GM12875 (cell line): Measurements from ENCODE around the gene PHF12.

Source experiments
- H3K4me3 ChIP-seq: one replicate; pipeline ENCODE4 v1.5.1; 2011; ENCODE audit warnings: low read depth, low read length, control low read depth
- TF ChIP-seq, protein P1 (sequence below): IDR thresholded peaks from 2 replicates; pipeline ENCODE4 v1.5.1; 2011; ENCODE audit warnings: low read depth, mild to moderate bottlenecking, control low read depth, inconsistent platforms, low read length, moderate library complexity, borderline replicate concordance; ENCODE audit not compliant: insufficient read depth

PHF12 gene

DNA sequence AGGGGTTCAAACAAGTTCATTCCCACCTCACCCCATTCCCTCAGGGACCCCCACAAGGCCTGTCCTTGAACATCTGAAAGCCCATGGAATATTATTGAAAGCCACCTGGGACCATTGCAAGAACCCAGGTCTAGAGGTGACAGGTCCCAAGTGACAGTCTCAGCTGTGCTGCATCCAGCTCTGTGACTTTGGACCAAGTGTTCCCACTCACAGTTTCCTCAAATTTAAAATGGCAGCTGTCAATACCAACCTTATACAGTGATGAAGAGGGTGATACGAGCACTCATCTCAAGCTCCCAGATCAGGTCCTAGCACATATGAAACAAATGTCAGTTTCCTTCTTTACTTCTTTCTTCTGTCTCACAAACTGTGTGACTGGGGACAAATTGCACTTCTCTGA is 87.4 kb downstream of the PHF12 start:
- TF ChIP-seq, protein P1, sequence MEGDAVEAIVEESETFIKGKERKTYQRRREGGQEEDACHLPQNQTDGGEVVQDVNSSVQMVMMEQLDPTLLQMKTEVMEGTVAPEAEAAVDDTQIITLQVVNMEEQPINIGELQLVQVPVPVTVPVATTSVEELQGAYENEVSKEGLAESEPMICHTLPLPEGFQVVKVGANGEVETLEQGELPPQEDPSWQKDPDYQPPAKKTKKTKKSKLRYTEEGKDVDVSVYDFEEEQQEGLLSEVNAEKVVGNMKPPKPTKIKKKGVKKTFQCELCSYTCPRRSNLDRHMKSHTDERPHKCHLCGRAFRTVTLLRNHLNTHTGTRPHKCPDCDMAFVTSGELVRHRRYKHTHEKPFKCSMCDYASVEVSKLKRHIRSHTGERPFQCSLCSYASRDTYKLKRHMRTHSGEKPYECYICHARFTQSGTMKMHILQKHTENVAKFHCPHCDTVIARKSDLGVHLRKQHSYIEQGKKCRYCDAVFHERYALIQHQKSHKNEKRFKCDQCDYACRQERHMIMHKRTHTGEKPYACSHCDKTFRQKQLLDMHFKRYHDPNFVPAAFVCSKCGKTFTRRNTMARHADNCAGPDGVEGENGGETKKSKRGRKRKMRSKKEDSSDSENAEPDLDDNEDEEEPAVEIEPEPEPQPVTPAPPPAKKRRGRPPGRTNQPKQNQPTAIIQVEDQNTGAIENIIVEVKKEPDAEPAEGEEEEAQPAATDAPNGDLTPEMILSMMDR = no peak
- no peak overlapping the region for H3K4me3 ChIP-seq

DNA sequence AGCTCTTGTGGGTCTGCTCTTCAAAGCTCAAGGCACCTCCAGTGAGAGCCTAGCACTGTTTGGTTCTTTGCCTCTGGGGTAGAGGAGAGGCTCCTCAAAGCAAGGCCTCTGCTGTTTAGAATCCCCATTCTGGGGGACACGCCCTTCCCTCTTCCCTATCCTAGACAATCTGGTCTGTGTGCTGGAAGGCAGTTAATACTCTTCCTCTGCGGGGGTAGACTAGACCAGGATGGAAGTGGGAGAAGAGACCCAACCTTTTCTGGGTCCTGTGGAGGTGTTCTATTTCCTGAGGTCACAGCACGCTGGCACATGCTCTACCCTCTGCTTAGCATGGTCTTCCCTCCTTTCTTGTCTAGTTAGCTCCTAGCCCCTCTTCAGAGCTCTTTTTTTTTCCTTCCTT is 88.8 kb downstream of the PHF12 start:
- TF ChIP-seq, protein P1 = no peak
- no peak overlapping the region for H3K4me3 ChIP-seq

- no peak overlapping the region for H3K4me3 ChIP-seq
Observed at GRCh38 chr17:28861393-28862203, 89.7 kb downstream of the PHF12 start.

DNA sequence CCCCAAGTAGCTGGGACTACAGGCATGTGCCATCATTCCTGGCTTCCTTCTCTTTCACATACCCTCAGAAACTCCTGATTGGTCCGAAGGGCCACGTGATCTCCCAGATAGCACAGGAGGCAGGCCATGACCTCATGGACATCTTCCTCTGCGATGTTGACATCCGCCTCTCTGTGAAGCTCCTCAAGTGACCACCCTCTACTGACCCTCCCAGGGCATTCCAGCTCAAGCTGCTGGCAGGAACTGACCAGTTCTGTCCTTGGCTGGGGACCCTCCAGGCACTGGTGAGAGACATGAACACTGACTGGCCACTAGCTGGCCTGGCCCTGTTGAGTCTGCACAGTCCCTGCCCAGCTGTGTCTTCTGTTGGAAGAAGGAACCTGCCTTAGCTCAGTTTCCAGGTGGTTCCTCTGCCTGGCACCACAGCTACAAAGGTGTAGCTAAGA is 90.9 kb downstream of the PHF12 start:
- H3K4me3 ChIP-seq = no peak overlapping the region
- TF ChIP-seq, protein P1 = no peak

More at GRCh38 chr17:28861393-28862203, 89.7 kb downstream of the PHF12 start:
- TF ChIP-seq, protein P1 = no peak

DNA sequence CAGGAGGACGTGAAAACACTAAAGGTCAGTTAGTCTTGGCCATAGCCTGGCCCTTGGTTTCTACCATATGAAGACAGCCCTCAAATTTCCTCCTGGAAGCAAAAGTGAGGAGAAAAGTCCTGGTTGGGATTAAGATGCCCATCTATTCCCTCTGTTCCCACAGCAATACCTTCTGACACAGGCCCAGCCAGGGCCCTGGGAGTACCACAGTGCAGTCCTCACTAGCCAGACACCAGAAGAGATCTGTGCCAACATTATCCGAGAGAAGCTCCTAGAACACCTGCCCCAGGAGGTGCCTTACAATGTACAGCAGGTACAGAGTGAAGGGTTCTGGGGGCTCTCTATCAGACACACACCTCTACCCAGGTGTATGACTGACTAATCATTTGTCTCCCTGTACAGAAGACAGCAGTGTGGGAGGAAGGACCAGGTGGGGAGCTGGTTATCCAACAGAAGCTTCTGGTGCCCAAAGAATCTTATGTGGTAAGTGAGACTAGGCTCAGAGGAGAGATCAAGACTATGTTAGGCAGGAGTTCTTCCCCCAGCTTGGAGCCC is 92.4 kb downstream of the PHF12 start:
- H3K4me3 ChIP-seq = no peak overlapping the region
- TF ChIP-seq, protein P1 = no peak

GRCh38 chr17:28857905-28858800 is 93.2 kb downstream of the PHF12 start:
- H3K4me3 ChIP-seq = no peak overlapping the region
- TF ChIP-seq, protein P1 = no peak
